Right ventricle myocardium inferior (tissue), 1 donor: Measurements from ENCODE around the gene DPP6. TPM values are rescaled to one million over a fixed set of nuclear protein-coding genes. Genes with fewer than 3 reads are reported as not detected.

Experiments
- ATAC-seq: fragments of 200-7000 bp; cut with Tn5 transposase; one replicate; pipeline ENCODE4 v1.9.1; 2020; ENCODE audit warnings: mild to moderate bottlenecking, moderate library complexity
- DNase-seq: peaks from one replicate; pipeline ENCODE4 v3.0.0; 2021; ENCODE audit errors: missing footprints
- intact Hi-C: fragments of 100-400 bp; cut with DNase I; formaldehyde crosslinking; loops from one replicate; pipeline ENCODE4 v1.11.0; 2022
- total RNA-seq: library from RNA; stranded (reverse); fragmentation: NEBNext Ultra II Directional; extraction: Animal tissue kit (Norgen Biotek cat#: 25700); gene quantifications from one replicate; pipeline ENCODE4 v1.2.1, GENCODE V29; 2021
- donor health status: DM: no; HTN: yes; CAD: no; lungs with severe emphysema.

Gene DPP6
- total RNA-seq, 1 donor from 2014 or later: 0.19 TPM

- ATAC-seq: no peak
- intact Hi-C loops: no loop called here
These were observed 824.3 kb downstream of the DPP6 start for GRCh38 chr7:154876516-154876915.

DNA sequence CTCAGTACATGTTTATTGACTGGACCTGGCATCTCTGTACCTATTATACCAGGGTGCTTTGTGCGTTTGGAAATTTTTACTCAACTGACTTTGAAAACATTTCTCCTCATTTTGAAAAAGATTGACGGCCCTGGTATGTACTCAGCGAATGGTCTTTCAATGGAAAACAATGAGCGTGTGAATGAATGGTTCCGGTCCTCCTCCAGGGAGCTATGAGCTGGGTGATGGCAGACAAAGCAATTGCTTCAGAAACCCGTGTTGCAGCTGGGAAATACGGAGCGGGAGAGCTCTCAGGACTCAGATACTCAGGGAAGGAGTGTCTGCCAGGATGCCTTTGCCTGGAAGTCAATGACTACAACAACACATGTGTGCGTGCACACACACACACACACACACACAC is 824.8 kb downstream of the DPP6 start:
- DNase-seq (no peak), ATAC-seq (no peak)
- intact Hi-C loops: no loop called here

More at GRCh38 chr7:154876516-154876915, 824.3 kb downstream of the DPP6 start:
- no peak for DNase-seq

- intact Hi-C loops: no loop called here
- ATAC-seq: no peak
These were observed 827.4 kb downstream of the DPP6 start for GRCh38 chr7:154879629-154880028.

GRCh38 chr7:154880513-154880912 is 828.3 kb downstream of the DPP6 start:
- intact Hi-C loops: no loop called here
- DNase-seq: no peak
- no peak for ATAC-seq

More at GRCh38 chr7:154879629-154880028, 827.4 kb downstream of the DPP6 start:
- no peak for DNase-seq

DNA sequence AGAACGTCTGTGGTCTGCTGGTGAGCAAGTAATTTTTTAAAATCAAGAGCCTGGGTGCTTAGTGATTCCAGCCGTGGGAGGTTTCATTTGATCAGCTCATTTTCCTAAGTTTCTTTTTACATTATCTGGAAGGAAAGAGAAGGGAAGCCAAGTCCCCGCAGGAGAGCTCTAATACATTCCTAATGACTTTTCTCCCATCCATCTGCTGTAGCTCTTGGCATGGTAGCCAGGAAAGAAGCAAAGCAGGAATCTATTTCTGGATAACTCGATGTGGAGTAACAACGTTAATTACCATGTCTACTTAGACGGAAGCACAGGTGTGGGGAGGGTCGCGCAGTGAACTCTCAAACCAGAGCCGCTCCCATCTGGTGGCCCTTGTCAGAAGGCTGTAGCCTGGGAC is 828.8 kb downstream of the DPP6 start:
- intact Hi-C loops: no loop called here
- DNase-seq (no peak), ATAC-seq (no peak)

GRCh38 chr7:154881526-154881925 is 829.3 kb downstream of the DPP6 start:
- ATAC-seq (no peak), DNase-seq (no peak)
- intact Hi-C loops: no loop called here

- no peak for ATAC-seq
- intact Hi-C loops: no loop called here
- no peak for DNase-seq
These were observed 830.8 kb downstream of the DPP6 start for GRCh38 chr7:154882931-154883474.

GRCh38 chr7:154884348-154884920 is 832.2 kb downstream of the DPP6 start:
- intact Hi-C loops: no loop called here
- DNase-seq (no peak), ATAC-seq (no peak)

- DNase-seq: no peak
- no peak for ATAC-seq
- intact Hi-C loops: no loop called here
These were observed 834.4 kb downstream of the DPP6 start for GRCh38 chr7:154886591-154886990.

- ATAC-seq: no peak
- intact Hi-C loops: no loop called here
- no peak for DNase-seq
These were observed 836.5 kb downstream of the DPP6 start for GRCh38 chr7:154888690-154889089.

- DNase-seq (no peak), ATAC-seq (no peak)
- intact Hi-C loops: no loop called here
These were observed 840.3 kb downstream of the DPP6 start for GRCh38 chr7:154892459-154892858.

DNA sequence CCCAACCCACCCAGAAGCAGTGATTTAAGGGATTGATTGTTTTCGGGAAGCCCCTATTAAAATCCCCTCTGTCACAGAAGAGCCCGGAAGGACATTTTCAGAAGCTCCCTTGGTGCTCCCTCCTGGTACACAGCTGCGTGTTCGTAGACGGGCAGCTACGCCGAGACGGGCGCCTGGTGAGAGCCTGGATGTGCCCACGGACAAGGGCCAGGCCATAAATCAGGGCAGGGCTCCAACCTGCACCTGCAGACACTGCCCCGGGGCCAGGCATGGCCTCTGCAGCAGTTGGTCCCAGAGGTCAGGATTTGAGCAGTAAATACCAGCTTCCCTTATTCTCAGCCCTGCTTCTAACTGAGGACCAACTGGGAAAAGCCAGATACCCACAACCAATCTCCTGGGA is 843.9 kb downstream of the DPP6 start:
- ATAC-seq (no peak), DNase-seq (no peak)
- intact Hi-C loops: no loop called here

DNA sequence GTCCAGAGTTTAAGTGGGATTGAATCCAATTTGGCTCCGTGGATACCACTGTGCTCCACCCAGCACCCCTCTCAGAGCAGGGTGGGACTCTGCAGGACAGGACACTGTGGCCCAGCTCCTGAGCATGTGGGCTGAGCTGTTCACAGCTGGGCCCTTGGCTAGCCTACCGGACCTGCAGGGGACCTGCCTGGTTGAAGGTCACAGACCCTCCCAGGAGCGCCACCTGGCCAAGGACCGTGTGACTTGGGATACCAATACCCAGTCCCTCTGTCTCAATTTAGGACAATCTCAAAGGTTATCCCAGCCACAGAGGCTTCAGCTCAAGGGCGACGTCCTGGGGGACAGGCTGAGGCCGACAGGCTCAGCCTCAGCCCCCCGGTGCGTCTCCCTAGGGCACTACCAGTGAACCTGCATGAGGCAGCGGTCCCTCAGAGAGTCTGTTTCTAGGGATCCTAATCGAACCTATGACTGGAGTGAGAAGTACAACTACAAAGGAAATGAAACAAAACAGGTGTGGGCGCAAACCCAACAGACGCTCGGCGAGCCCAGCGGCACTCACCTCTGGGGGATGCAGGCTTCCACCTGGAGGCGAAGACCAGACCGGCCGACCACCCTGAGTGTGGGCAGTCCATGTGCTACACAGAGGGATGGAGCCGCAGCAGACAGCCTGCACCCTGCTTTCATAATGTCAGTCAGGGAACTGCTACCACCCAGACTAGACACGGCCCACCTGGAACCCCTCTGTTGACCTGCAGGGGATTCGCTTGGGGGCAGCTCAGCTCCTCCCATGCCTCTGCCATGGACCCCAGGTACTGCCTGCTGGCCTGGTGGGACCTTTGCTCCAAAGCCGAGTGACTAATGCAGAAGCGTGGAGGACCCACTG is 847.0 kb downstream of the DPP6 start:
- intact Hi-C loops: no loop called here
- ATAC-seq (no peak), DNase-seq (no peak)

DNA sequence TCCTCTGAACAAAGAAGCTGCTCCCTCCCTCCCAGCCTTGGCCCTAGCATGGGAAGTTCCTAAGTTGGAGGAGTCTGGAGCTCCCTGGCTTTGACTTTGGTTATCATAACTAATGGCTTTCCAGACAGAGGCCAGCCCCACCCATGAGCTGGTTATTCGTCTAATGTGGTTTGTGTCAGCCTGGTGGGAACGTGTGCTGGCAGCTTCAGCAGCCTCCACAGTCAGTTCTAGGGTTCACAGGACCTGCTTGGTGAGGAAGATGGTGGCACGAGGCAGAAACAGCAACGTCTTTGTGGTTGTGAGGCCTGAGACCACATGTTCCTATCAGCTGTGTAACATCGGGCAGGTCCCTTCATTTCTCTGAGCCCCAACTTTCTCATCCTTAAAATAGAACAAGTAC is 847.7 kb downstream of the DPP6 start:
- intact Hi-C loops: no loop called here
- no peak for DNase-seq
- ATAC-seq: no peak

GRCh38 chr7:154902600-154903082 is 850.4 kb downstream of the DPP6 start:
- intact Hi-C loops: no loop called here
- no peak for DNase-seq
- ATAC-seq: no peak

DNA sequence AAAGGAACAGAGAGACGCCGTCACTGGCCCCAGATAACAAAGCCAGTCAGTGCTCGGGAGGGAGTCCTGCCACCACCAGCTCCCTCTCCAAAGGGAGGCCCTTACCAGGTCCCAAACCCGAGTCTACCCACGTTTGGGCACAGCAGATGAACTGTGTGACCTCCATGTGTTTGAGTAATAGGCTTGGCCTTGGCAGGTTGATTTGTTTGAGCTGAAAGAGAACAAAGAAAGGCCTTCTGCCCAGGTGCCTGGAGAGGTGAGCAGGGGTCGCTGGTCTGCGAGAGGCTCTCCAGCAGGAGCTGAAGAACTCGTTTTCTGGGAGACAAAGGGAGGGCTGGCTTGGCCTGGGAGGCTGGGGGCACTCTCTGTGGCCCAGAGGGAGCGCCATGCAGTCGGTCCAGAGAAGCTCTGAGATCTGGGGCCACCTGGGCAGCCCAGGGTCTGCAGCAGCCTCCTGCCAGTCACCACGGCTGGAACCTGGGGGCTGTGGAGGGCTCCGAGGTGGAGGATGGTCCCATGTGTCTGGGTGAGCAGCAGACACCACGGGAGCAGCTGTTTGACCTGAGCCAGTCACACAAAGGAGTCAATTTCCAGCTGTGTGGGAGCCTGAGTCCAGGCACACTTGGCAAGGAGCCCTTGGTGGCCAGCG is 851.0 kb downstream of the DPP6 start:
- intact Hi-C loops: no loop called here
- DNase-seq (no peak), ATAC-seq (no peak)

- no peak for ATAC-seq
- intact Hi-C loops: no loop called here
- no peak for DNase-seq
These were observed 852.9 kb downstream of the DPP6 start for GRCh38 chr7:154905146-154905545.

DNA sequence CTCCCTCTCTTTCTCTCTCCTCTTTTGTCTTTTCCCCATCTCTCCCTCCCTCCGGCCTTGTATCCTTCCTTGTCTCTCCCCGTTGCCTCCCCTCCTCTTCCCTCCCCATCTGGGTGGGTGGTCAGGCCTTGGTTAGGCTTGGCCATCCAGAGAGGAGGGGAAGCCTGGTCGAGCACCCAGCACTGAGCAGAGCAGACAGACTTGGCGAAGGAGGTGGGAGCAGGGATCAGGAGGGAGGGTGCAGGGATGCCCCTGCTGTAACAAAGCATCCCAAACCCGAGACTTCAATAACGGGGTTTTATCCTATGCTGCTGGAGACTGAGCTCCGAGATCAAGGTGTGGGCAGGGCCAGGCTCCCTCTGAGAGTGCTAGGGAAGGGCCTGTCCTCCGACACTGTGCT is 853.4 kb downstream of the DPP6 start:
- intact Hi-C loops: no loop called here
- ATAC-seq: no peak

GRCh38 chr7:154906201-154906600 is 854.0 kb downstream of the DPP6 start:
- no peak for ATAC-seq
- intact Hi-C loops: no loop called here
- no peak for DNase-seq

More for the DNA sequence above, 853.4 kb downstream of the DPP6 start:
- DNase-seq: no peak
